Activated naive CD4-positive, alpha-beta T cell treated with anti-CD3 and anti-CD28 coated beads, Interleukin-2, amount 50 U/mL, for 72 hours (primary cell): Measurements from ENCODE around the gene CASS4. TPM values are rescaled to one million over a fixed set of nuclear protein-coding genes. Genes with fewer than 3 reads are reported as not detected.

ENCODE experiments used
- ATAC-seq, 2 donors: fragments of 150-1000 bp; cut with Tn5 transposase; 2 replicates each; pipeline ENCODE4 v1.10.0; 2021; ENCODE audit warnings: mild to moderate bottlenecking in 2 of 2, moderate library complexity in 2 of 2
- DNase-seq, 2 donors: peaks; one replicate each; pipeline ENCODE4 v3.0.0; 2021 to 2022; ENCODE audit warnings: low spot score in 2 of 2
- H3K27ac Mint-ChIP-seq, 2 donors: one replicate each; pipeline ENCODE4 v1.8.0; 2022; ENCODE audit warnings: mild to moderate bottlenecking in 2 of 2, mixed read lengths in 2 of 2
- H3K36me3 Mint-ChIP-seq, 2 donors: one replicate each; pipeline ENCODE4 v1.8.0; 2022; ENCODE audit warnings: mixed read lengths in 2 of 2
- H3K9me3 Mint-ChIP-seq, 2 donors: one replicate each; pipeline ENCODE4 v1.8.0; 2022; ENCODE audit warnings: mixed read lengths in 2 of 2
- total RNA-seq, 2 donors: library from RNA; stranded (reverse); gene quantifications; one replicate each; pipeline ENCODE4 v1.2.3, GENCODE V29; 2022

The CASS4 gene
- total RNA-seq, 2 donors from 2014 or later = 5.1 to 6.5 TPM

GRCh38 chr20:56428881-56429280 lies 16.8 kb downstream of the CASS4 start:
- no peak for ATAC-seq
- DNase-seq = no peak
- Mint-ChIP-seq H3K36me3 (peaks cover 0 to 15% of the 10 kb centered on the region in 2 donors), H3K27ac (peak overlapping the region; percentile 84), H3K9me3 (no peaks in the 10 kb centered on the region)

- peaks cover 0 to 18% of the 10 kb centered on the region in 2 donors for H3K36me3 Mint-ChIP-seq
- H3K27ac Mint-ChIP-seq = peak overlapping the region; percentile 84
- DNase-seq (no peak), ATAC-seq (peak; percentile 54 to 87)
- H3K9me3 Mint-ChIP-seq = no peaks in the 10 kb centered on the region
Observed at GRCh38 chr20:56429502-56429901, 17.4 kb downstream of the CASS4 start.

- Mint-ChIP-seq H3K27ac (peak overlapping the region; percentile 84), H3K9me3 (peaks cover 0 to 2% of the 10 kb centered on the region in 2 donors), H3K36me3 (peaks cover 0 to 18% of the 10 kb centered on the region in 2 donors)
- ATAC-seq (no peak), DNase-seq (no peak)
Observed at GRCh38 chr20:56429941-56430340, 17.9 kb downstream of the CASS4 start.

GRCh38 chr20:56430461-56430860 lies 18.4 kb downstream of the CASS4 start:
- Mint-ChIP-seq H3K27ac (peak overlapping the region; percentile 84), H3K36me3 (peaks cover 0 to 18% of the 10 kb centered on the region in 2 donors)

GRCh38 chr20:56430957-56431356 lies 18.9 kb downstream of the CASS4 start:
- no peak for ATAC-seq
- DNase-seq = no peak
- Mint-ChIP-seq H3K9me3 (peaks cover 0 to 3% of the 10 kb centered on the region in 2 donors), H3K27ac (no peak overlapping the region), H3K36me3 (peaks cover 0 to 18% of the 10 kb centered on the region in 2 donors)

More at GRCh38 chr20:56430461-56430860, 18.4 kb downstream of the CASS4 start:
- H3K9me3 Mint-ChIP-seq = peaks cover 0 to 3% of the 10 kb centered on the region in 2 donors
- ATAC-seq (no peak), DNase-seq (no peak)

GRCh38 chr20:56431471-56431870 lies 19.4 kb downstream of the CASS4 start:
- H3K27ac Mint-ChIP-seq = no peak overlapping the region
- peaks cover 0 to 3% of the 10 kb centered on the region in 2 donors for H3K9me3 Mint-ChIP-seq
- no peak for DNase-seq
- no peak for ATAC-seq
- peaks cover 0 to 18% of the 10 kb centered on the region in 2 donors for H3K36me3 Mint-ChIP-seq

- peaks cover 0 to 18% of the 10 kb centered on the region in 2 donors for H3K36me3 Mint-ChIP-seq
- H3K27ac Mint-ChIP-seq = peak overlapping the region in 1 of 2 donors; percentile 78
- DNase-seq = no peak
- ATAC-seq = no peak
- peaks cover 0 to 3% of the 10 kb centered on the region in 2 donors for H3K9me3 Mint-ChIP-seq
Observed at GRCh38 chr20:56433221-56433879, 21.3 kb downstream of the CASS4 start.

- Mint-ChIP-seq H3K9me3 (peaks cover 0 to 3% of the 10 kb centered on the region in 2 donors), H3K27ac (no peak overlapping the region), H3K36me3 (peaks cover 0 to 18% of the 10 kb centered on the region in 2 donors)
- DNase-seq (no peak), ATAC-seq (peak in 1 of 2 donors; percentile 57)
Observed at GRCh38 chr20:56433880-56434255, 21.8 kb downstream of the CASS4 start.

GRCh38 chr20:56437196-56437960 lies 25.3 kb downstream of the CASS4 start:
- Mint-ChIP-seq H3K9me3 (peaks cover 0 to 3% of the 10 kb centered on the region in 2 donors), H3K27ac (peak overlapping the region in 1 of 2 donors; percentile 44), H3K36me3 (peaks cover 3 to 16% of the 10 kb centered on the region in 2 donors)
- ATAC-seq (no peak), DNase-seq (no peak)

GRCh38 chr20:56438284-56438683 lies 26.2 kb downstream of the CASS4 start:
- ATAC-seq = no peak

GRCh38 chr20:56439771-56440291 lies 27.8 kb downstream of the CASS4 start:
- no peak for DNase-seq
- Mint-ChIP-seq H3K36me3 (peaks cover 8 to 18% of the 10 kb centered on the region in 2 donors), H3K27ac (peak overlapping the region; percentile 41 to 65), H3K9me3 (peaks cover 0 to 3% of the 10 kb centered on the region in 2 donors)
- no peak for ATAC-seq

More at GRCh38 chr20:56438284-56438683, 26.2 kb downstream of the CASS4 start:
- peak overlapping the region in 1 of 2 donors; percentile 38 for H3K27ac Mint-ChIP-seq
- H3K9me3 Mint-ChIP-seq = peaks cover 0 to 3% of the 10 kb centered on the region in 2 donors
- DNase-seq = no peak
- H3K36me3 Mint-ChIP-seq = peaks cover 8 to 23% of the 10 kb centered on the region in 2 donors

- Mint-ChIP-seq H3K27ac (peak overlapping the region; percentile 41 to 65), H3K36me3 (peaks cover 8 to 18% of the 10 kb centered on the region in 2 donors), H3K9me3 (no peaks in the 10 kb centered on the region)
- peak in 1 of 2 donors; percentile 79 for DNase-seq
- peak; percentile 75 to 86 for ATAC-seq
Observed at GRCh38 chr20:56440346-56441007, 28.4 kb downstream of the CASS4 start.

- DNase-seq (no peak), ATAC-seq (peak; percentile 10 to 11)
- H3K27ac Mint-ChIP-seq = peak overlapping the region; percentile 15 to 83
- peaks cover 8 to 18% of the 10 kb centered on the region in 2 donors for H3K36me3 Mint-ChIP-seq
- H3K9me3 Mint-ChIP-seq = no peaks in the 10 kb centered on the region
Observed at GRCh38 chr20:56442389-56443365, 30.6 kb downstream of the CASS4 start.

GRCh38 chr20:56443654-56444540 lies 31.8 kb downstream of the CASS4 start:
- peaks cover 8 to 18% of the 10 kb centered on the region in 2 donors for H3K36me3 Mint-ChIP-seq
- no peak for ATAC-seq

GRCh38 chr20:56445130-56445529 lies 33.1 kb downstream of the CASS4 start:
- no peaks in the 10 kb centered on the region for H3K9me3 Mint-ChIP-seq
- DNase-seq (no peak), ATAC-seq (no peak)
- H3K36me3 Mint-ChIP-seq = peaks cover 8 to 16% of the 10 kb centered on the region in 2 donors
- H3K27ac Mint-ChIP-seq = no peak overlapping the region

More at GRCh38 chr20:56443654-56444540, 31.8 kb downstream of the CASS4 start:
- Mint-ChIP-seq H3K9me3 (no peaks in the 10 kb centered on the region), H3K27ac (peak overlapping the region; percentile 16 to 72)
- no peak for DNase-seq
